HL-60 (cell line): Measurements from ENCODE around the gene SLC22A2.

Experiments used
- DNase-seq, 2 experiments: peaks; one replicate each; pipeline ENCODE4 v3.0.0-alpha.2; 2010 to 2020; ENCODE audit warnings: low read depth in 1 of 2, low spot score in 1 of 2
- H3K27ac ChIP-seq: fragments of 250-450 bp; sonication (Bioruptor Pico); replicated peaks from 2 replicates; pipeline ENCODE4 v1.5.1; 2020; ENCODE audit warnings: mild to moderate bottlenecking, moderate library complexity
- H3K27me3 ChIP-seq: fragments of 250-450 bp; sonication (Bioruptor Pico); 2 replicates; pipeline ENCODE4 v1.5.1; 2021; ENCODE audit warnings: mild to moderate bottlenecking, moderate library complexity; ENCODE audit not compliant: insufficient read depth, poor library complexity, severe bottlenecking
- H3K4me3 ChIP-seq: replicated peaks from 2 replicates; pipeline ENCODE4 v1.5.1; 2011; ENCODE audit warnings: mild to moderate bottlenecking, control low read depth, low read length; ENCODE audit not compliant: insufficient read depth
- CTCF ChIP-seq: IDR thresholded peaks from one replicate; pipeline ENCODE4 v1.5.1; 2011; ENCODE audit warnings: low read length, control low read depth, inconsistent platforms; ENCODE audit not compliant: insufficient read depth
- GABPA ChIP-seq: IDR thresholded peaks from 2 replicates; pipeline ENCODE4 v1.6.1; 2012; ENCODE audit warnings: low read depth
- POLR2AphosphoS5 ChIP-seq: IDR thresholded peaks from 2 replicates; pipeline ENCODE4 v1.6.1; 2012; ENCODE audit warnings: low read depth
- REST ChIP-seq: IDR thresholded peaks from 2 replicates; pipeline ENCODE4 v1.6.1; 2012; ENCODE audit warnings: low read depth; ENCODE audit not compliant: insufficient replicate concordance
- SPI1 ChIP-seq: IDR thresholded peaks from 2 replicates; pipeline ENCODE4 v1.6.1; 2012; ENCODE audit warnings: low read depth, mild to moderate bottlenecking, borderline replicate concordance

SLC22A2 gene

GRCh38 chr6:160248538-160248937 is 10.1 kb downstream of the SLC22A2 start:
- H3K4me3 ChIP-seq = no peak overlapping the region
- H3K27me3 ChIP-seq = peaks cover 2% of the 10 kb centered on the region
- H3K27ac ChIP-seq = no peak overlapping the region
- no peak for DNase-seq
- TF ChIP-seq SPI1 = no peak
- no peak for TF ChIP-seq GABPA
- TF ChIP-seq REST = no peak
- no peak for TF ChIP-seq CTCF
- TF ChIP-seq POLR2AphosphoS5 = no peak

GRCh38 chr6:160247457-160247883 is 11.2 kb downstream of the SLC22A2 start:
- peaks cover 2% of the 10 kb centered on the region for H3K27me3 ChIP-seq
- H3K4me3 ChIP-seq = no peak overlapping the region
- no peak for DNase-seq
- H3K27ac ChIP-seq = no peak overlapping the region
- TF ChIP-seq REST (no peak), CTCF (no peak), POLR2AphosphoS5 (no peak), GABPA (no peak), SPI1 (no peak)

- no peak for DNase-seq
- Histone ChIP-seq H3K27me3 (no peaks in the 10 kb centered on the region), H3K27ac (no peak overlapping the region), H3K4me3 (no peak overlapping the region)
- TF ChIP-seq POLR2AphosphoS5 (no peak), REST (no peak), GABPA (no peak)
These were observed 17.9 kb downstream of the SLC22A2 start for GRCh38 chr6:160240691-160241084.
